ENCODE measurements around the gene SPG11.

DNA sequence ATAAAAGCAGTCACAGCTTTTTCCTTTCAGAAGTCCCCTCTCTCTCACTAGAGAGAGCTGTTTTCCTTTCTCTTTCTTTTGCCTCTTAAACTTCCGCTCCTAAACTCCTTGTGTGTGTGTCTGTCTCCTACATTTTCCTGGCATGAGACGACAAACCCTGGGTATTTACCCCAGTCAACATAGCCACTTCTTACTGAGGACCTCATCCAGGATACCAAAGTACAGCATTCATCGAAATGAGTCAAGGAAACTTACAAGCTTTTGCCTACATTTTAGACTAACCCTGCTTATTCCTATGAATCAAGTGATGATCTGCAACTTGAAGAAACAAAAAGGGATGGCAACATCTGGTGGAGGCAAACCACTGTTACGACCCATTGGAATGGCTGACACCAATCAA is 31.0 kb upstream of the SPG11 start:
- no peak for TF ChIP-seq POLR2A (IDR thresholded peaks at IDR 0.05; ENCODE audit: extremely low read depth, insufficient read length)
- TF ChIP-seq, protein P1, sequence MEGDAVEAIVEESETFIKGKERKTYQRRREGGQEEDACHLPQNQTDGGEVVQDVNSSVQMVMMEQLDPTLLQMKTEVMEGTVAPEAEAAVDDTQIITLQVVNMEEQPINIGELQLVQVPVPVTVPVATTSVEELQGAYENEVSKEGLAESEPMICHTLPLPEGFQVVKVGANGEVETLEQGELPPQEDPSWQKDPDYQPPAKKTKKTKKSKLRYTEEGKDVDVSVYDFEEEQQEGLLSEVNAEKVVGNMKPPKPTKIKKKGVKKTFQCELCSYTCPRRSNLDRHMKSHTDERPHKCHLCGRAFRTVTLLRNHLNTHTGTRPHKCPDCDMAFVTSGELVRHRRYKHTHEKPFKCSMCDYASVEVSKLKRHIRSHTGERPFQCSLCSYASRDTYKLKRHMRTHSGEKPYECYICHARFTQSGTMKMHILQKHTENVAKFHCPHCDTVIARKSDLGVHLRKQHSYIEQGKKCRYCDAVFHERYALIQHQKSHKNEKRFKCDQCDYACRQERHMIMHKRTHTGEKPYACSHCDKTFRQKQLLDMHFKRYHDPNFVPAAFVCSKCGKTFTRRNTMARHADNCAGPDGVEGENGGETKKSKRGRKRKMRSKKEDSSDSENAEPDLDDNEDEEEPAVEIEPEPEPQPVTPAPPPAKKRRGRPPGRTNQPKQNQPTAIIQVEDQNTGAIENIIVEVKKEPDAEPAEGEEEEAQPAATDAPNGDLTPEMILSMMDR (IDR thresholded peaks at IDR 0.05; ENCODE audit: low read depth, low read length) = no peak
- TF ChIP-seq, protein P2, sequence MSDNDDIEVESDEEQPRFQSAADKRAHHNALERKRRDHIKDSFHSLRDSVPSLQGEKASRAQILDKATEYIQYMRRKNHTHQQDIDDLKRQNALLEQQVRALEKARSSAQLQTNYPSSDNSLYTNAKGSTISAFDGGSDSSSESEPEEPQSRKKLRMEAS (IDR thresholded peaks at IDR 0.05; ENCODE audit: low read depth, low read length) = no peak
